ENCODE measurements around the gene ATPAF1. TPM values are rescaled to one million over a fixed set of nuclear protein-coding genes. Genes with fewer than 3 reads are reported as not detected.

The ATPAF1 gene
- total RNA-seq, 1 donor from 2014 or later, result 37.8 TPM

DNA sequence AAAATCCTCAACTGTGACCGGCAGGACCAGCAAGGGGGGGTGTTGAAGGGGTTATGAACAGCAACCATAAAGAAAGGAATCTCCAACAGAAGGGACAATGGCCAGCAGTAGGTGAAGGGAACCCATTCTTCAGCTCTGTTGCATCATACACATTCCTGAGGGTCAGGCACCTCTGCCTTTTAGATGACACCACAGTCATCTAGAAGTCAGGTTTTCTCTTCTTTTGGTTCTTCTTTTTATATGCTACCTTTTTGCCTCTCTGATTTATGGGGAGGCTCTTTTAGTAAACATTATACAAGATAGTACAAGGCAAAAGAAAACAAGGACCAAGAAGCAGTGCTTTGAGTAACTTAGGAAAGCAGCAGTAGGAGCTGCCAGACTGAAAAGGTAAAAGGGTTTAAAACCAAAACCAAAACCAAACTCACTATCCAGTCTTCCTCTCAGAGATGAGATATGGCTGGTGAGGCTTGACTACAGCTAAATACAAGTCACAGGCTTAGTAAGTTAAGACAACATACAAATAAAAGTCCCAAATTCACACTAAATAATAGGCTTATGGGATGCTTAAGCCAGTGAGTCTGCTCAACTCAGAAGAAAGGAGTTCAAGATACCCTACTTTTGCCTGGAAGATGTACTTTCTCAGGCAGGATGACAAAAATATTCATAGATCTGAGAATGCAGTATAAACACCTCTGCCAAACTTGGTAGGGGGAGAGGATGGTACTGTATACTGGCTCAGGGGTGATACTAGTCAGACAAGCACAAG lies 7.6 kb upstream of the ATPAF1 start:
- Mint-ChIP-seq H3K27me3 (ENCODE audit: unreplicated experiment) (no peaks in the 10 kb centered on the region), H3K27ac (ENCODE audit: unreplicated experiment) (no peak overlapping the region), H3K4me3 (ENCODE audit: unreplicated experiment) (no peak overlapping the region), H3K36me3 (ENCODE audit: unreplicated experiment) (no peaks in the 10 kb centered on the region), H3K9me3 (ENCODE audit: unreplicated experiment) (no peaks in the 10 kb centered on the region), H3K4me1 (ENCODE audit: low read depth, unreplicated experiment) (no peaks in the 10 kb centered on the region)
- TF ChIP-seq, protein P1, sequence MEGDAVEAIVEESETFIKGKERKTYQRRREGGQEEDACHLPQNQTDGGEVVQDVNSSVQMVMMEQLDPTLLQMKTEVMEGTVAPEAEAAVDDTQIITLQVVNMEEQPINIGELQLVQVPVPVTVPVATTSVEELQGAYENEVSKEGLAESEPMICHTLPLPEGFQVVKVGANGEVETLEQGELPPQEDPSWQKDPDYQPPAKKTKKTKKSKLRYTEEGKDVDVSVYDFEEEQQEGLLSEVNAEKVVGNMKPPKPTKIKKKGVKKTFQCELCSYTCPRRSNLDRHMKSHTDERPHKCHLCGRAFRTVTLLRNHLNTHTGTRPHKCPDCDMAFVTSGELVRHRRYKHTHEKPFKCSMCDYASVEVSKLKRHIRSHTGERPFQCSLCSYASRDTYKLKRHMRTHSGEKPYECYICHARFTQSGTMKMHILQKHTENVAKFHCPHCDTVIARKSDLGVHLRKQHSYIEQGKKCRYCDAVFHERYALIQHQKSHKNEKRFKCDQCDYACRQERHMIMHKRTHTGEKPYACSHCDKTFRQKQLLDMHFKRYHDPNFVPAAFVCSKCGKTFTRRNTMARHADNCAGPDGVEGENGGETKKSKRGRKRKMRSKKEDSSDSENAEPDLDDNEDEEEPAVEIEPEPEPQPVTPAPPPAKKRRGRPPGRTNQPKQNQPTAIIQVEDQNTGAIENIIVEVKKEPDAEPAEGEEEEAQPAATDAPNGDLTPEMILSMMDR (IDR thresholded peaks at IDR 0.05; ENCODE audit: partially characterized antibody, unreplicated experiment), result no peak
- no peak for DNase-seq

DNA sequence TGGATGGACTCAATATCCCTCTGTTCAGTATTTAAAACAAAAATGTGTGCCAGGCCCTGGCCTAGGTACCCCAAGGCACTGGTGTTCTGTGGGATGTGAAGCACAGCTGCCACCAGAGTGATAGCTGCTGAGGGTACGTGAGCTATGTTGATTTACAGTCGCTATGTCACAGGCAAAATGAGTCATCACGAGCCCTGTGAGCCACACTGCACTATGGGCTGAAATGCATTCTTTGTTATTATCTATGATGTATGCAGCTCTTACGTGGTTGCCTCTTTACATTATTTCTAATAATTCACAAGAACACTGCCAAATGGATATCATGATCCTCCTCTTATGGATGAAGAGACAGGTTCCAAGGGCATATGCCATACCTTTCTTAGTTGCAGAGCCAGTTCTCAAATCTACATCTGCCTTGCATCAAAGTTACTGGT lies 5.6 kb upstream of the ATPAF1 start:
- H3K27ac Mint-ChIP-seq (ENCODE audit: unreplicated experiment), result no peak overlapping the region
- H3K27me3 Mint-ChIP-seq (ENCODE audit: unreplicated experiment), result no peaks in the 10 kb centered on the region
- H3K4me3 Mint-ChIP-seq (ENCODE audit: unreplicated experiment), result no peak overlapping the region
- H3K9me3 Mint-ChIP-seq (ENCODE audit: unreplicated experiment), result no peaks in the 10 kb centered on the region
- H3K36me3 Mint-ChIP-seq (ENCODE audit: unreplicated experiment), result no peaks in the 10 kb centered on the region
- TF ChIP-seq, protein P1 (IDR thresholded peaks at IDR 0.05; ENCODE audit: partially characterized antibody, unreplicated experiment), result no peak
- DNase-seq, result no peak
- H3K4me1 Mint-ChIP-seq (ENCODE audit: low read depth, unreplicated experiment), result no peaks in the 10 kb centered on the region

DNA sequence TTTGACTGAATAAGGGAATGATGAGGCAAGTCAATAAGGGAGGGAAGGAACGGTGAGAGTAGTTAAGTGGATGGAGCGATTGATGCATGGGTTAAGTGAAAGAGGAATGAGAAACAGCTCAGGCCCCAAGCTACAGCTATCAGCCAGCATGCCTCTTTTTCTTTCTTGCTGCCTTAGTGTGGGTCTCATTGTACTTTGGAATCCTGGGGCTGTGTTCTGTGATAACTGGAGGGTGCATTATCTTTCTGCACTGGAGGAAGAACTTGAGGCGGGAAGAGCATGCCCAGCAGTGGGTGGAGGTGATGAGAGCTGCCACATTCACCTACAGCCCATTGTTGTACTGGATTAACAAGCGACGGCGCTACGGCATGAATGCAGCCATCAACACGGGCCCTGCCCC lies 4.5 kb upstream of the ATPAF1 start:
- TF ChIP-seq, protein P1 (IDR thresholded peaks at IDR 0.05; ENCODE audit: partially characterized antibody, unreplicated experiment), result no peak
- Mint-ChIP-seq H3K27me3 (ENCODE audit: unreplicated experiment) (no peaks in the 10 kb centered on the region), H3K4me3 (ENCODE audit: unreplicated experiment) (no peak overlapping the region), H3K9me3 (ENCODE audit: unreplicated experiment) (no peaks in the 10 kb centered on the region), H3K27ac (ENCODE audit: unreplicated experiment) (no peak overlapping the region), H3K4me1 (ENCODE audit: low read depth, unreplicated experiment) (no peaks in the 10 kb centered on the region), H3K36me3 (ENCODE audit: unreplicated experiment) (no peaks in the 10 kb centered on the region)
- no peak for DNase-seq

DNA sequence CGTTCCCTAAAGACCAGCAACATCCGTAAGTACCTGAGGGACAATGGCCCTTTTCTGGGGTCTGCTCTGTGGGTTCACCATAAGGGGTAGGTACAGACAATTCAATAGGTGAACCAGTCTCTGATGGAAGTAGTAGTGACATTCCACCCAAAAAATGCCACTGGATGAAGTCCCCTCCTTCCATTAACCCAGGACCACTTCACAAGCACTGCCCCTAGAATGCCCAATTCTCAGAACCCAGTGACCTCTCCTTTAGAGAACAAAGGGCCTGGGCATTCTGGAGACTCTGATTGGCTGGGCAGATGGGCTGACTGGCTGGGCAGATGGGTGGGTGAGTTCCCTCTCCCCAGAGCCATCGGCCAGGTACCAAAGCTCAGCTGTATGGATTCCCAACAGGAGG lies 3.4 kb upstream of the ATPAF1 start, which contains the start of gene TEX38:
Gene TEX38, plus strand, starts transcription at position 301 of the 400 bp plus-strand sequence. Its CDS starts 81 bp downstream, at position 382.
- Mint-ChIP-seq H3K4me1 (ENCODE audit: low read depth, unreplicated experiment) (peaks cover 7% of the 10 kb centered on the region), H3K4me3 (ENCODE audit: unreplicated experiment) (no peak within 1 kb of the TSS), H3K36me3 (ENCODE audit: unreplicated experiment) (peaks cover 3% of the 10 kb centered on the region), H3K27ac (ENCODE audit: unreplicated experiment) (no peak within 1 kb of the TSS), H3K27me3 (ENCODE audit: unreplicated experiment) (peaks cover 2% of the 10 kb centered on the region), H3K9me3 (ENCODE audit: unreplicated experiment) (peaks cover 5% of the 10 kb centered on the region)
- DNase-seq, result no peak
- TF ChIP-seq, protein P1 (IDR thresholded peaks at IDR 0.05; ENCODE audit: partially characterized antibody, unreplicated experiment), result no peak

DNA sequence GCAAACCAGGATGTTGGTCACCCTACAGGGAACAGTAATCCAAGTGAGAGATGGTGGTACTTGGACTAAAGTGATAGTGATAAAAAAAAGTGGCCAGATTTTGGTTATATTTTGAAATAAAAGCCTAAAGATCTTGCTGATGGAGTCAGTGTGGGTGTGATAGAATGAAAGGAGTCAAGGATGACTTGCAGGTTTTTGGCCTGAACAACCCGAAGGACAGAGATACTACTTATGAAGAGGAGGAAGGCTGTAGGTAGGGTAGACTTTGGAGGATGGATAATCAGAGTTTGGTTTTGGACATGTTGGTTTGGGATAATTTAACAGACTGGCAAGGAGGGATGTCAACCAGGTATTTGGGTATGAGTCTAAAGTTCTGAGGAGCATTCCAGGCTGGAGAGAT lies 2.0 kb upstream of the ATPAF1 start:
- Mint-ChIP-seq H3K27ac (ENCODE audit: unreplicated experiment) (no peak overlapping the region), H3K9me3 (ENCODE audit: unreplicated experiment) (peaks cover 5% of the 10 kb centered on the region), H3K4me3 (ENCODE audit: unreplicated experiment) (no peak overlapping the region), H3K36me3 (ENCODE audit: unreplicated experiment) (peaks cover 3% of the 10 kb centered on the region), H3K27me3 (ENCODE audit: unreplicated experiment) (peaks cover 2% of the 10 kb centered on the region), H3K4me1 (ENCODE audit: low read depth, unreplicated experiment) (peaks cover 7% of the 10 kb centered on the region)
- TF ChIP-seq, protein P1 (IDR thresholded peaks at IDR 0.05; ENCODE audit: partially characterized antibody, unreplicated experiment), result no peak
- no peak for DNase-seq
